ENCODE results near the gene DDAH2. TPM values are rescaled to one million over a fixed set of nuclear protein-coding genes. Genes with fewer than 3 reads are reported as not detected.

DDAH2 gene
- total RNA-seq, 1 donor from 2014 or later = 108 TPM

DNA sequence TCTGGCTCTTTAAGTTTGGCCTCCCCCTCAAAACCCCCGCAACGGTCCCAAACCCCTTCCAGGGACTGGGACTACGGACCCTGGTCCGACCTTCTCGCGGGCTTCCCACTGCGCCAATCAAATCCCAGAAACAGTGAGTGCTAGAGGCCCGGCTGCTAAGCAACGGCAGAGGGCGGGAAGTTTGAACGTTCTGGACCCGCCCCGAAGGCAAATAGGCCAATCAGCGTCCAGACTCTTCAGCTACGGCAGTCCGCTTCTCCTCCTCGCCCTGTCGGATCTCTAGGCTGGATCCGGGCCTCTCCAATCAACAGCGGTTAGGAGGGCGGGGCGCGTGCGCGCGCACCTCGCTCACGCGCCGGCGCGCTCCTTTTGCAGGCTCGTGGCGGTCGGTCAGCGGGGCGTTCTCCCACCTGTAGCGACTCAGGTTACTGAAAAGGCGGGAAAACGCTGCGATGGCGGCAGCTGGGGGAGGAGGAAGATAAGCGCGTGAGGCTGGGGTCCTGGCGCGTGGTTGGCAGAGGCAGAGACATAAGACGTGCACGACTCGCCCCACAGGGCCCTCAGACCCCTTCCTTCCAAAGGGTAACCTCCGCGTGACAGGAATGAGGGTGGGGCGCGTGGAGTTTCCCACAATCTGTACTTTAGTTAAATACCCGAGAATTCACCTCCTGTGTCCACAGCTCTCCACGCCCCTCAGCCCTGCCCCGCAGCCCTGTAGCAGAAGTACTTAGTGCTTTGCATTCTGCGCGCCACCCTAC, 10.7 kb upstream of the DDAH2 start, which contains the start of gene MSH5:
TSS of gene MSH5 (plus strand) at position 367 of the 758 bp plus-strand sequence. CDS start 462 bp downstream, outside the sequence.
- H3K9me3 ChIP-seq = no peaks in the 10 kb centered on the region
- H3K4me1 ChIP-seq = peaks cover 43% of the 10 kb centered on the region
- H3K27me3 ChIP-seq = no peaks in the 10 kb centered on the region
- DNase-seq (ENCODE audit: extremely low spot score in 2 of 2) = peak in 1 of 2 donors; percentile 99
- H3K27ac ChIP-seq = peak within 1 kb of the TSS; percentile 96
- TF ChIP-seq, protein P1, sequence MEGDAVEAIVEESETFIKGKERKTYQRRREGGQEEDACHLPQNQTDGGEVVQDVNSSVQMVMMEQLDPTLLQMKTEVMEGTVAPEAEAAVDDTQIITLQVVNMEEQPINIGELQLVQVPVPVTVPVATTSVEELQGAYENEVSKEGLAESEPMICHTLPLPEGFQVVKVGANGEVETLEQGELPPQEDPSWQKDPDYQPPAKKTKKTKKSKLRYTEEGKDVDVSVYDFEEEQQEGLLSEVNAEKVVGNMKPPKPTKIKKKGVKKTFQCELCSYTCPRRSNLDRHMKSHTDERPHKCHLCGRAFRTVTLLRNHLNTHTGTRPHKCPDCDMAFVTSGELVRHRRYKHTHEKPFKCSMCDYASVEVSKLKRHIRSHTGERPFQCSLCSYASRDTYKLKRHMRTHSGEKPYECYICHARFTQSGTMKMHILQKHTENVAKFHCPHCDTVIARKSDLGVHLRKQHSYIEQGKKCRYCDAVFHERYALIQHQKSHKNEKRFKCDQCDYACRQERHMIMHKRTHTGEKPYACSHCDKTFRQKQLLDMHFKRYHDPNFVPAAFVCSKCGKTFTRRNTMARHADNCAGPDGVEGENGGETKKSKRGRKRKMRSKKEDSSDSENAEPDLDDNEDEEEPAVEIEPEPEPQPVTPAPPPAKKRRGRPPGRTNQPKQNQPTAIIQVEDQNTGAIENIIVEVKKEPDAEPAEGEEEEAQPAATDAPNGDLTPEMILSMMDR (IDR thresholded peaks at IDR 0.05) = no peak
- TF ChIP-seq POLR2A (IDR thresholded peaks at IDR 0.05) (peak in 1 of 2 donors; percentile 72), POLR2AphosphoS5 (IDR thresholded peaks at IDR 0.05; ENCODE audit: insufficient read depth in 1 of 2, low read depth in 1 of 2) (peak; percentile 93 to 97)
- no peaks in the 10 kb centered on the region for H3K36me3 ChIP-seq
- peak within 1 kb of the TSS; percentile 65 to 86 for H3K4me3 ChIP-seq
- intact Hi-C loops (cut with DNase I) = loop anchor here (5.0 to 10.0 kb wide), 3 partner anchors 55 to 72 kb away; partner anchors contain the start of genes LY6G5C and VARS1

DNA sequence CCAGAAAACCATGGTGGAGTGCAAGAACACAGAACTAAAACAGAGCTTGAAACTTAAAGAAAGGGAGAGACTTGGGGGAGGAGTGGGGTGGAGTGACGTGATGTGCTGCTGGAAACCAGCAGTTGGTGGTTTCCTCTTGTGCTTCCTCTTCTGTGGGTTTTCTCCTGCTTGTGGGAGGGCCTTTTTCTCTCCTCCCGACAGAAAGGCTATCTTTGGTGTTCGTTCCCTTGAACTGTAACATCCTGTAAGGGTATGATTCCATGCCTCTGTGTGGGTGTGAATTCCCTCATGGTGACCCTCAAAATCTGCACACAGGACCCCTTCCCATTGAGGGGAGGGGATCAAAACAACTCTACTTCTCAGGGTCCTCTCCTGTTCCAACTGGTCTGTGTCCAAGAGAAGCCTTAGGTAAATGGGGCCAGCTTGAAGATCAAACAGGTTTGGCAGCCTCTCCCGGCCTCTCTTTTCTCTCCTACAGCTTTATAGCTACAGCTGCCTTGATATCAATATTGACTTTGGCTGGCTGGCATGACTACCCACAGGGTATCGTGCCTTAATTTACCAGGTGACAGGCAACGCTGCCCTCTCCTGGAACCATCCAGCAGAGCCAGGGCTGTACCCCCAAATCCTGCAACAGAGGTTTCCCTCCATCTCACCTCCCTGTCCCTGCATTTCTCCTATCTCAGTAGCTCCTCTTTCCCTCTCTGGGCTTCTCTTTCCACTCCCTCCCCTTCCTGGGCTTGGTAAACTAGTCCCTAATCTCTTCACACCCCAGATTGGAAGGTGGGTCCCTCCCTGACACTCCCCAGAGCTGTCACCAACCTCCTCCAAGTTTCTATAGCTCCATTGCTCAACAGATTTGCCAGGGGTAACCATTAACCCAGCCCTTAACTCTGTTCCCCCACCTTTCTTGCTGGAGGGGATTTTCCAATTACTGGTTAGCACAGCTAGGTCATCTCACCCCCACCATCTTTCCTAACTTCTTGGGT, 9.2 kb upstream of the DDAH2 start:
- Histone ChIP-seq H3K4me1 (peaks cover 58% of the 10 kb centered on the region), H3K9me3 (no peaks in the 10 kb centered on the region), H3K4me3 (no peak overlapping the region), H3K27ac (peak overlapping the region; percentile 96), H3K27me3 (no peaks in the 10 kb centered on the region), H3K36me3 (peaks cover 0 to 10% of the 10 kb centered on the region in 2 donors)
- peak in 1 of 2 donors; percentile 25 for TF ChIP-seq POLR2AphosphoS5 (IDR thresholded peaks at IDR 0.05; ENCODE audit: insufficient read depth in 1 of 2, low read depth in 1 of 2)
- no peak for TF ChIP-seq POLR2A (IDR thresholded peaks at IDR 0.05)
- intact Hi-C loops (cut with DNase I) = loop anchor here (5.0 to 10.0 kb wide), 3 partner anchors 53 to 74 kb away; partner anchors contain the start of genes LY6G5C and VARS1
- no peak for DNase-seq (ENCODE audit: extremely low spot score in 2 of 2)

DNA sequence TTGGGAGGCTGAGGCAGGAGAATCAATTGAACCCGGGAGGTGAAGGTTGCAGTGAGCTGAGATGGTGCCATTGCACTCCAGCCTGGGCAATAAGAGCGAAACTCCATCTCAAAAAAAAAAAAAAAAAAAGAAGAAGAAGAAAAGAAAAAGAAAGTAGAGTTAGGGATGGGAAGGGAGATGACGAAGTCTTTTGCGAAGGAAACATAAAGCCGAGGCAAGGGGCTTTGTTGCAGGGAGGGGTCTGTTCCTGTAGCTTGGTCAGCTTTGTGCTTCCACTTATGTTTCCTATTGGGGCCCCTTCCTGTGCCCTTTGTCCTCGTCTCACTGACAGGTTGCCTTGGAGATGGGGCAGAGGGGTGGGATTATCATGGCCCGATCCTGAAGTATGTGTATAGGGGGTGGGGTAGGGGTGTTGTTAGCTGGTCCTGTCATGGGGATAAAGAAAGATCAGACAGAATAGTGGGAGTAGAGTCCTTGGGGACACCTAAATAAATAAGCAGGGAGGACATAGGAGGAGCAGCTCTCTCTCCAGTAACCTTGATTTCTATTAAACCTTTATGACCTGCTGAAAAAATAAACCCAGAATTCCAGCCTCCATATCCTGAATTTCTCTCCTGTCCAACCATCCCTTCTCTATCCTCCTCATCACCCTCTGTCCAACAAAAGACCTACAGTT, 8.4 kb upstream of the DDAH2 start:
- peaks cover 3 to 18% of the 10 kb centered on the region in 2 donors for H3K36me3 ChIP-seq
- no peak for TF ChIP-seq POLR2A (IDR thresholded peaks at IDR 0.05)
- TF ChIP-seq POLR2AphosphoS5 (IDR thresholded peaks at IDR 0.05; ENCODE audit: insufficient read depth in 1 of 2, low read depth in 1 of 2) = no peak
- TF ChIP-seq, protein P1 (IDR thresholded peaks at IDR 0.05) = no peak
- peak overlapping the region in 1 of 2 donors; percentile 67 for H3K4me3 ChIP-seq
- peak overlapping the region; percentile 96 for H3K27ac ChIP-seq
- peaks cover 60% of the 10 kb centered on the region for H3K4me1 ChIP-seq
- H3K9me3 ChIP-seq = no peaks in the 10 kb centered on the region
- H3K27me3 ChIP-seq = no peaks in the 10 kb centered on the region
- intact Hi-C loops (cut with DNase I) = loop anchor here (5.0 to 10.0 kb wide), 3 partner anchors 53 to 75 kb away; partner anchors contain the start of genes LY6G5C and VARS1
- DNase-seq (ENCODE audit: extremely low spot score in 2 of 2) = no peak

DNA sequence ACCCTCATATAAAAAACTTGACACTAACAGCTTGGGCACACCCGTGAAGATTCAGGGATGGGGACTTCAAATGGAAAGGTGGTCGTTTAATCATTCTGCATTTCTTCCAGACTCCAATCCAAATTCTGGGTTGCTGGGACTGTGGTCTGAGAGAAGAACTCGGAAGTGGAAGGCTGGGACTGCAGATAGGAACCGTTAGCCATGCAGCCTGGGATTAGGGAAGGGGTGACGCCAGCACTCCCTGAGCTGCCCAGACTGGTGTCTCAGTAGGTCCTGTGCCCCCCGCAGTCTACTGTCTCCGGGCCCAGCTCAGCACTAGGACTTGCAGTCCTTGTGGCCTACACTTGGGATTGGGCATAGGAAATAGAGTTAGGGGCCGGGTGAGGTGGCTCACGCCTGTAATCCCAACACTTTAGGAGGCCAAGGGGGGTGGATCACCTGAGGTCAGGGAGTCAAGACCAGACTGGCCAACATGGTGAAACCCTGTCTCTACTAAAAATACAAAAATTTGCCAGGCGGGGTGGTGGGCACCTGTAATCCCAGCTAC, 7.7 kb upstream of the DDAH2 start:
- peaks cover 60% of the 10 kb centered on the region for H3K4me1 ChIP-seq
- TF ChIP-seq POLR2AphosphoS5 (IDR thresholded peaks at IDR 0.05; ENCODE audit: insufficient read depth in 1 of 2, low read depth in 1 of 2) = no peak

DNA sequence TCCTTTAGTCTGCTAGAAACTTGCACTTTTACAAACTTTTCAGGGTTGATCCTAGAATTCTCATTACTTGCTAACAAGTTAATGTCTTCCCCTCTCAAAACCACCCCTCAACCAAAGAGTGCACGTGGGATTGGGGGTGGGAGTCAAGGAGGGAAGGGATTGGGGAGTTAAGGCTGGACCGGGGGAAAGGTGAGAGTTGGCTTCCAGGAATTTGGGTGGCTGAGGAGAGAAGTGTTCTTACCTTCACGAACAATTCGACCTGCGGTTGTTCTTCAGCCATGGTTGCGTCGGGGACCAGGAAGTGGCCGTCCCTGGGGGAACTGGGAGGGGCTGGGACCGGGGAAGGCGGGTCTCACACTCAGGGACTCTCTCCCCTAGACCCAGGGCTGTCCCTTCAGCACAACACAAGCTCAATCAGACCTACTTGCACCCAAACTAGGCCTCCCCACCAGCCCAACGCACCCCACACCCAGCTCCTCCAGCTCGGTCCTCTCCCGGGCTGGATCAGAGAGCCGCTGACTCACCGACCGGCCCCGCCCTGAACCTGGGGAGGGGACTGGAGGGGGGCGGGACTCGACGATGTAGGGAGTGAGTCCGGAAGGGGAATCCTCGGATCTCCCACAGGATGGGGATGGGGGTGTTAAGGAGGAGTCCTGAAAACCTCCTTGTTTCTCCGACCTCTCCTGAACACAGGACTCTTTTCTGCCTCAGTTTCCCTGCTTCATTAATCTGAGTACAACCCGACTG, 7.1 kb upstream of the DDAH2 start, which contains the start of gene CLIC1:
TSS of gene CLIC1 (minus strand) at position 510 of the 747 bp plus-strand sequence. CDS start at position 280, 230 bp downstream.
- DNase-seq (ENCODE audit: extremely low spot score in 2 of 2) = peak in 1 of 2 donors; percentile 96
- peaks cover 60% of the 10 kb centered on the region for H3K4me1 ChIP-seq
- no peaks in the 10 kb centered on the region for H3K27me3 ChIP-seq
- peak within 1 kb of the TSS; percentile 67 to 82 for H3K4me3 ChIP-seq
- intact Hi-C loops (cut with DNase I) = loop anchor here (5.0 to 10.0 kb wide), 3 partner anchors 51 to 76 kb away; partner anchors contain the start of genes LY6G5C and VARS1
- TF ChIP-seq POLR2AphosphoS5 (IDR thresholded peaks at IDR 0.05; ENCODE audit: insufficient read depth in 1 of 2, low read depth in 1 of 2) (peak; percentile 85 to 100), POLR2A (IDR thresholded peaks at IDR 0.05) (peak in 1 of 2 donors; percentile 97)
- TF ChIP-seq, protein P1 (IDR thresholded peaks at IDR 0.05) = no peak
- H3K36me3 ChIP-seq = peaks cover 3 to 31% of the 10 kb centered on the region in 2 donors
- H3K9me3 ChIP-seq = no peaks in the 10 kb centered on the region
- peak within 1 kb of the TSS; percentile 96 for H3K27ac ChIP-seq

More for the DNA sequence above, 7.7 kb upstream of the DDAH2 start:
- Histone ChIP-seq H3K27ac (peak overlapping the region; percentile 96), H3K36me3 (peaks cover 3 to 25% of the 10 kb centered on the region in 2 donors), H3K9me3 (no peaks in the 10 kb centered on the region), H3K4me3 (peak overlapping the region; percentile 67 to 82), H3K27me3 (no peaks in the 10 kb centered on the region)
- intact Hi-C loops (cut with DNase I) = loop anchor here (5.0 to 10.0 kb wide), 3 partner anchors 52 to 75 kb away; partner anchors contain the start of genes LY6G5C and VARS1
- no peak for DNase-seq (ENCODE audit: extremely low spot score in 2 of 2)

Data from vagina (tissue), 2 donors.